HG03457 (cell line): ENCODE results near the gene FOXD1.
"Not testable (repeated sequence)": the region's sequence is repeated elsewhere in the genome, so short reads cannot be mapped to it uniquely, and the experiment has no call there.

Source experiments
- ATAC-seq: cut with Tn5 transposase; IDR thresholded peaks from one replicate; pipeline ENCODE4 v1.9.1; 2021; ENCODE audit warnings: moderate number of reproducible peaks; ENCODE audit not compliant: unreplicated experiment

The FOXD1 gene

DNA sequence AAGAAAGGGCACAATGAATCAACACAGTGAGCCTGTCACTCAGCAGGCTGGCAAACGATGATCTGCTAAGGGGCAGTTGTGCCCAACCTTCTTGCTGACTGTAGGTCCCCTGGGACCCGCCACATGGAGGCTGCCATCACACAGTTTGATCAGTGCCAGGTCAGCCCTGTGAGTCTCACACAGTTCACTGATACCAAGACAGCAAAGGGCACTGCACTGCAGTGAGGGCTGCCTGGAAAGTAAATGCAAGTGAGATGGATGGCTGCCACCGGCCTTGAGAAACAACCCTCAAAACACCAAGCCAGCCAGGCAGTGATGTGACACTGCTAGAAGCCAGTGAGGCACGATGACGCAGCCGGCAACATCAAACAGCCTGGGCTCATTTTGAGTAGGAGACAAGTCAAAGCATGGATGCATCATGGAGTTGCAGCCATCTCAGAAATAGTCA, 30.3 kb downstream of the FOXD1 start:
- no peak for ATAC-seq

DNA sequence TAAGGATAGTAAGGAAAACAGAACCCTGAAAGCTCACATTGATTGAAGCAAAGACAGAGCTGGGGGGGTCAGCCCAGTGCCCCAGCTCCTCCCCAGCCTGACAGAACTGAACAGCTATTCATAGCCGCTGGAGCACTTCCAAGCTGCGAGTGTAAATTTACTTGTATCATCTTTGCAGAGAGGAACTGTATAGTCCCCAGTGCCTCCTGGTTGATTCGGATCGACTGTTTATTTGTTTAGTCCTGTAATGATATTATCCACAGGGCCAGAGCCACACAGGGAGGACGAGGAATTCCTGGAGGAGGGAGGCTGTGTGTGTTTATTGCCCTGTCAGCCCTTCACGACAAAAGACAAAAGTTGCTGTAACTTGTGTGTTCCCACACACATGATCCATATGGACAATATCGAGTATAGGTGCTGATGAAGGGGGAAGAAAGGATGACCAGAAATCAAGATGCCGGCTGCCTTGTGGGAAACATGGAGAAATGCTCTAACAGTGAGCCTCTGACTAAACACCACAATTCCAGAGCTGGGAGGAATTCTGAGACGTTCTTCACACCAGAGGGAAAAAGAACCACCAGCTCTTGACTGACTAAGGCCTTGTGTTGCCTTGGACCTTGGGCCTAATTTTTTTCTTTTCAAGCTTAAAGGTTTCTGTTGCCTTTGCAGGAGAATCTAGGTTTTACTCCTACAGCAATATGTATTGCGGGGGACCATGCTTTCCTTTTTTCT, 31.1 kb downstream of the FOXD1 start:
- ATAC-seq: no peak

DNA sequence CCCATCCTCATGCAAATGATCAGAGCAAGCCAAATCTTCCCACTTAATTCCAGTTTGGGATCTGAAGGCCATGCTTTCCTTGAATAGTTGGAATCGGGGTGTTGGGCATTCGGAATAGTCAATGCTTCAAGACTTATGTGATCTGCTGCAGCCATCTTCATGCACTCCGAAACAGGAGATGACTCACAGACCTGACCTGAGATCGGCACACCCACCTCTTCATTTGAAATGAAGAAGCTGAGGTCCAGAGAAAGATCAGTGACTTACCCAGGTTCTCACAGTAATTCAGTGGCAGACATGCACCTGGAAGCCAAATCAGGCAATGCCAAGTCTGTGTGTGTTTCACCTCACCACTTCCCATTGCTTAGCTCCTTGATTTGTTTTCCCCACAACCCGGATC, 33.0 kb downstream of the FOXD1 start:
- ATAC-seq: no peak

DNA sequence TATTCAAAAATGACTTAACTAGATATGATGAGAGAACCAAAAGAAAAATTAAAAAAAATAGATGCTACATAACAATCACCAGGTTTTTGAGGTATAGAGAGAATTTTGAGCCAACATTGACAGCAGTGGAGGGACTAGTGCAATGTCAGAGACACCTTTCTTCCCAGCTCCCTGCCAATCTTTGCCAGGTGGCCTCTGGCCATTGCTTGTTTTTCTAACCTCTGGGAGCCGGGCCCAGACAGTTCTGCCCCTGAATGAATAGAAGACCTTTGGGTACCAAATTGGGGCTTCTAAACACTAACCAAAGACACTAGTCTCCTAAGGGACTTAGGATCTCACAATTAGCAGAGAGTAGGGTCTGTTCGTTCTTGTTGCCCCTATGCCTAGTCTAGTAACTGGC, 33.4 kb downstream of the FOXD1 start:
- no peak for ATAC-seq

DNA sequence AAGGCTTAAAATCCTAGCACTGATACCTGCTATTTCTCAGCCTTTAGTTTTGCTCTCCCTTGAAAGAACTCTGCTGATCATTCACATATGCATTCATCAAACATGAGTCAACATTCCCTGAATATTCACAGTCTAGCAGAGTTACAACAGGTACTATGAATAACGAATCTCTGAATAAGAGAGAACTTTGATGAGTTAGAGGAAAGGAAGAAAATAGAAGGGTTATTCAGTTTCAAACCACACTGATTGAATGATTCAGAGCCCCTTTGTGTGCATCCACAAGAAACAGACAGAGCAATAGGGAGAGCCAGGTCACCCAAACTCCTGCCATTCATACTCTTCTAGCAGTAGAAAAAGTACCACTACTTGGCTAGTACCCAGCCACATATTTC, 36.0 kb downstream of the FOXD1 start:
- ATAC-seq: no peak

DNA sequence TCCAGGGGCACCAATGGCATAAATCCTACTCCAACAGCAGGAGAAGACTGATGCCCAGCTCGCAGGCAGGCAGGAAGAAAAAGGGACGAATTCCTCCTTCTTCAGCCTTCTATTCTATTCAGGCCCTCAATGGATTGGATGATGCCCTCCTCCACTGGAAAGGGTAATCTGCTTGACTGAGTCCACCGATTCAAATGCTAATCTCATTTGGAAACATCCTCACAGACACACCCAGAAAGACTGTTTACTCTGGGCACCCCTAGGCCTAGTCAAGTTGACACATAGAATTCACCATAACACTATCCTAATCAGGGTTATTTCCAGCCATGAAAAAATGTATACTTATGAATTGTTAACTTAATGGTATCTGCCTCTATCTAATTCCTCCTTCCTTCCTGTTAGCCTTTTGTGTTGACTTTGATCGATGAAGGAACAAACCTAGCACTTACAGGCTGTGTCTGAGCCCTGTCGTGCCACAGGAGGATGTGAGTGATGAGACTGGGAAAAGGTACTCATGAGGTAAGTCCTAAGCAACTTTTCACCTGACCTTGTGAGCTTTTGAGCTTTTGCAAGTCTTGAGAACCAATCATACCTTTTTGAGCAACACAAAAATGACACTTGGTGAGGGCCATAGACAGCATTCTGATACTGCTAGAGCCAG, 36.5 kb downstream of the FOXD1 start:
- no peak for ATAC-seq

DNA sequence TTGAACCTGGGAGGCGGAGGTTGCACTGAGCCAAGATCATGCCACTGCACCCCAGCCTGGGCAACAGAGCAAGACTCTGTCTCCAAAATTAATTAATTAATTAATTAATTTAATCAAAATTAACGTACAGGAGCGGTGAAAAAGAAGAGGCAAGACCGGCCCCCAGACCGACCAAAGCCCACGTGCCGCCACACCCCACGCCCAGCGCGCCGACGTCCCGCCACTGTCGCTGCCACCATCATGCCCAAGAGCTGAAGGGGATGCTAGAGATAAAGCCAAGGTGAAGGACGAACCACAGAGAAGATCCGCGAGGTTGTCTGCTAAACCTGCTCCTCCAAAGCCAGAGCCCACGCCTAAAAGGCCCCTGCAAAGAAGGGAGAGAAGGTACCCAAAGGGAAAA, 38.6 kb downstream of the FOXD1 start:
- ATAC-seq: not testable (repeated sequence)

DNA sequence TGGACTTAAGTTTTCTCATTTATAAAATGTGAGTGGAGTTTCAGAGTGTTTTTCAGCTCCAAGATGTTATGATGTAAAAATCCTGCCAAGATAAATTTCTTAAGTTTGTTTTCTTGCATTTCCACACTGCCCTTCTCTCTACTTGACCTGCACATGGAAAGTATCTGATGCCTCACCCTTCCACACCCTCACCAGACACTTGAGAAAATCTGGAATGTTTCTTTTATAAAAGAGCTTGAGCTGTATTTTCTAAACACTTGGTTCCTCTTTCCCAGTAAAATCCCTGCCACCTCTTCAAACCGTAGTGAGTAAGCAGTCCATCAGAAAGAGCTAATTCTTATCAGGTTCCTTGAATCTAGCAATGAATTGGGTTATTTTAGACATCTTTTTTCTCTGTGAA, 42.9 kb downstream of the FOXD1 start:
- no peak for ATAC-seq

DNA sequence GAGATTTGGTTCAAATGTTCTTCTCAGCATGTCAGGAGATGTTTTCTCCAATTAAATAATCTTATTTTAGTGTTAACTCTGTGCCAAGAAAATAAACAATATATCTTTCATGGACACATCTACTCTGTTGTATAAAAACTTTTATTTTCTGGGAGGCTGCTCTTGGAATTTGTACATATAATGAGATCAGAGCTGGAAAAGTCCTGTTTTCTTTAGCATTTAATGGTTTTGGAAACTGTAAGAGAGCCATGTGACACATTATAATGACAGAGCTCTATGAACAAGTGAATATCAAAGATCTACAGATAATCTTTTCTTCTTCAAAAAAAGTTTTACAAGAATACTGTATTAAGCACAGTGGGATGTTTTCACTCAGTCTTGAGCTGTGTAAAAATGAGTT, 48.8 kb downstream of the FOXD1 start:
- ATAC-seq: no peak
